Epithelial cell of proximal tubule (primary cell): ENCODE measurements around the gene SLC25A36. TPM values are rescaled to one million over a fixed set of nuclear protein-coding genes. Genes with fewer than 3 reads are reported as not detected.
A peak's percentile ranks its signal among the peaks of the same experiment; 100 is the strongest.

Experiments
- DNase-seq: peaks from one replicate; pipeline ENCODE4 v3.0.0-alpha.2; 2011; ENCODE audit warnings: low read depth
- H3K4me3 ChIP-seq: 2 replicates; pipeline ENCODE4 v1.5.1; 2011; ENCODE audit warnings: low read depth, mild to moderate bottlenecking, low read length
- CTCF ChIP-seq: conservative IDR thresholded peaks from 2 replicates; pipeline ENCODE4 v1.5.1; 2012; ENCODE audit warnings: low read depth, mild to moderate bottlenecking, low read length
- total RNA-seq: library from RNA; depleted of rRNA; stranded (reverse); fragments of >200 nt; gene quantifications from 2 replicates; pipeline ENCODE4 v1.2.3, GENCODE V29; 2015

Gene SLC25A36
- total RNA-seq, 1 donor from 2014 or later, result 34.4 TPM

- TF ChIP-seq CTCF, result no peak
- peak; percentile 30 for DNase-seq
- H3K4me3 ChIP-seq, result no peak overlapping the region
Measured at GRCh38 chr3:140914384-140914945, 27.2 kb upstream of the SLC25A36 start.

GRCh38 chr3:140916603-140917002, 25.0 kb upstream of the SLC25A36 start:
- no peak overlapping the region for H3K4me3 ChIP-seq
- DNase-seq, result no peak
- no peak for TF ChIP-seq CTCF

- DNase-seq, result no peak
- TF ChIP-seq CTCF, result no peak
- no peak overlapping the region for H3K4me3 ChIP-seq
Measured at GRCh38 chr3:140917772-140918171, 23.9 kb upstream of the SLC25A36 start.

- no peak overlapping the region for H3K4me3 ChIP-seq
- TF ChIP-seq CTCF, result no peak
- DNase-seq, result no peak
Measured at GRCh38 chr3:140920029-140920428, 21.6 kb upstream of the SLC25A36 start.

GRCh38 chr3:140922634-140923033, 19.0 kb upstream of the SLC25A36 start:
- H3K4me3 ChIP-seq, result no peak overlapping the region
- peak; percentile 64 for TF ChIP-seq CTCF
- DNase-seq, result no peak

- DNase-seq, result no peak
- no peak for TF ChIP-seq CTCF
- no peak overlapping the region for H3K4me3 ChIP-seq
Measured at GRCh38 chr3:140924097-140924873, 17.4 kb upstream of the SLC25A36 start.
